Retinal pigment epithelial cell (primary cell): ENCODE data around the gene ATG5.
"Not testable (repeated sequence)": the region's sequence is repeated elsewhere in the genome, so short reads cannot be mapped to it uniquely, and the experiment has no call there.

Source experiments
- DNase-seq: peaks from one replicate; pipeline ENCODE4 v3.0.0-alpha.2; 2010; ENCODE audit warnings: low read depth
- H3K4me3 ChIP-seq: 2 replicates; pipeline ENCODE4 v1.5.1; 2011; ENCODE audit warnings: mild to moderate bottlenecking, low read length, control low read depth, moderate library complexity
- TF ChIP-seq, protein P1 (sequence below): conservative IDR thresholded peaks from 2 replicates; pipeline ENCODE4 v1.5.1; 2011; ENCODE audit warnings: low read depth, low read length, control low read depth, inconsistent platforms

Gene ATG5

DNA sequence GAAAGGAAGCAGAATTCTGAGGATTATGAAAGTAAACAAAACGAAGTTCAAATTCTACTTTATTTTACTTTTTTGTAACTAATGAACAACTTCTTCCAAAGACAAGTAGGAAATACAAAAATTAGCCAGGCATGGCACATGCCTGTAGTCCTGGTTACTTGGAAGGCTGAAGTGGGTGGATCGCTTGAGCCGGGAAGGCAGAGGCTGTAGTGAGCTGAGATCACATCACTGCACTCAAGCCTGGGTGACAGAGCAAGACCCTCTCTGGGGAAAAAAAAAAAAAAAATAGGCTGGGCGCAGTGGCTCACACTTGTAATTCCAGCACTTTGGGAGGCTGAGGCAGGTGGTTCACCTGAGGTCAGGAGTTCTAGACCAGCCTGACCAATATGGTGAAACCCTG lies 82.3 kb downstream of the ATG5 start:
- DNase-seq: no peak
- TF ChIP-seq, protein P1, sequence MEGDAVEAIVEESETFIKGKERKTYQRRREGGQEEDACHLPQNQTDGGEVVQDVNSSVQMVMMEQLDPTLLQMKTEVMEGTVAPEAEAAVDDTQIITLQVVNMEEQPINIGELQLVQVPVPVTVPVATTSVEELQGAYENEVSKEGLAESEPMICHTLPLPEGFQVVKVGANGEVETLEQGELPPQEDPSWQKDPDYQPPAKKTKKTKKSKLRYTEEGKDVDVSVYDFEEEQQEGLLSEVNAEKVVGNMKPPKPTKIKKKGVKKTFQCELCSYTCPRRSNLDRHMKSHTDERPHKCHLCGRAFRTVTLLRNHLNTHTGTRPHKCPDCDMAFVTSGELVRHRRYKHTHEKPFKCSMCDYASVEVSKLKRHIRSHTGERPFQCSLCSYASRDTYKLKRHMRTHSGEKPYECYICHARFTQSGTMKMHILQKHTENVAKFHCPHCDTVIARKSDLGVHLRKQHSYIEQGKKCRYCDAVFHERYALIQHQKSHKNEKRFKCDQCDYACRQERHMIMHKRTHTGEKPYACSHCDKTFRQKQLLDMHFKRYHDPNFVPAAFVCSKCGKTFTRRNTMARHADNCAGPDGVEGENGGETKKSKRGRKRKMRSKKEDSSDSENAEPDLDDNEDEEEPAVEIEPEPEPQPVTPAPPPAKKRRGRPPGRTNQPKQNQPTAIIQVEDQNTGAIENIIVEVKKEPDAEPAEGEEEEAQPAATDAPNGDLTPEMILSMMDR: no peak

DNA sequence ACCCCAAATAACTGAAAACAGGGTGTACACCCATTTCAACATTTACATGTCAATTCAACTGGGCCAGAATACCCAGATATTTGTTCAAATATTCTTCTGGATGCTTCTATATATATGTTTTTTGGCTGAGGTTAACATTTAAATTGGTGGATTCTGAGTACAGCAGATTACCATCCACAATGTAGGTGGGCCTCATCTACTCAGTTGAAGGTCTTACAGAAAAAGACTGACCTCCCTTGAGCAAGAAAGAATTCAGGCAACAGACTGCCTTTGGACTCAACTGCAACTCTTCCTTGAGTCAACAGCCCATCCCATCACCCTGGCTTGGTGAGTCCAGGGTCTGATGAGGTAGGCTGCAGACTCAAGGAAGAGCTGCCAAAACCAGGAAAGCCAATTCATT lies 84.1 kb downstream of the ATG5 start:
- no peak overlapping the region for H3K4me3 ChIP-seq
- DNase-seq: no peak
- TF ChIP-seq, protein P1: no peak

More for the DNA sequence above, 82.3 kb downstream of the ATG5 start:
- no peak overlapping the region for H3K4me3 ChIP-seq

DNA sequence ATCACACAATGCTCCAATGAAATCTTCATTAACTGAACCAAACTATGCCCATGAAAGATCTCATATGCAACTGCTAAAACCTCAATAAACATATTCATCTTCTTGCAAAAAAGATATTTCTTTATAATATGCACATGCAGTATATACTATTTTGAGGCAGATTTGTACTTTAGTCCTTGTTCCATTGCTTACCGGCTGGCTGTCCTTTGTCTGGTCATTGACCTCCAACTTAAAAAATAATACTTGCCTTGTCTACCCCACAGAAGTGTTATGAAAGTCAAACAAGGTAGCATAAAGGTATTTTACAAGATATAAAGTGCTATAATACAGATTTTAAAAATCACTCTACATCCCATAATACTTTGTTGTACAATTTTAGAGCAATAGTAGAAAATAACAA lies 88.3 kb downstream of the ATG5 start:
- H3K4me3 ChIP-seq: no peak overlapping the region
- no peak for DNase-seq
- TF ChIP-seq, protein P1: no peak

DNA sequence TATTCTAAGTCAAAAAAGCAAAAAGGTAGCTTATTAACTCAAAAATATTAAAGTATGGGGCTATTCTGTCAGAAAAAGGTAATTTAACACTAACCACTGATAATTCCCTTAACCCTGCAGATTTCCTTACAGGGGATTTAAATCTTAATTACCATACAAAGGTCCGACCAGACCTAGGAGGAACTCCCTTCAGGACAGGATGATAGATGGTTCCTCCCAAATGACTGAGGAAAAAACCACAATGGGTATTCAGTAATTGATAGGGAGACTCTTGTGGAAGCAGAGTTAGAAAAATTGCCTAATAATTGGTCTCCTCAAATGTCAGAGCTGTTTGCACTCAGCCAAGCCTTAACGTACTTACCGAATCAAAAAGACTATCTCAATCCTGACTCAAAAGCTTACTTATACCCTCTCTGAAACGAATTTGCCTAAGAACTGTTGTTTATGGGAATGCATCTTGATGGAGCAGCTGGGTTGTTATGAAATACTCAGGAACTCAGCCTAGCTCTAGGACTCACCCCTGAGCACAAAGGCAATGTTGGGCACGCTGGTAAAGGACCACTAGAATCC lies 95.6 kb downstream of the ATG5 start:
- not testable (repeated sequence) for H3K4me3 ChIP-seq, DNase-seq

DNA sequence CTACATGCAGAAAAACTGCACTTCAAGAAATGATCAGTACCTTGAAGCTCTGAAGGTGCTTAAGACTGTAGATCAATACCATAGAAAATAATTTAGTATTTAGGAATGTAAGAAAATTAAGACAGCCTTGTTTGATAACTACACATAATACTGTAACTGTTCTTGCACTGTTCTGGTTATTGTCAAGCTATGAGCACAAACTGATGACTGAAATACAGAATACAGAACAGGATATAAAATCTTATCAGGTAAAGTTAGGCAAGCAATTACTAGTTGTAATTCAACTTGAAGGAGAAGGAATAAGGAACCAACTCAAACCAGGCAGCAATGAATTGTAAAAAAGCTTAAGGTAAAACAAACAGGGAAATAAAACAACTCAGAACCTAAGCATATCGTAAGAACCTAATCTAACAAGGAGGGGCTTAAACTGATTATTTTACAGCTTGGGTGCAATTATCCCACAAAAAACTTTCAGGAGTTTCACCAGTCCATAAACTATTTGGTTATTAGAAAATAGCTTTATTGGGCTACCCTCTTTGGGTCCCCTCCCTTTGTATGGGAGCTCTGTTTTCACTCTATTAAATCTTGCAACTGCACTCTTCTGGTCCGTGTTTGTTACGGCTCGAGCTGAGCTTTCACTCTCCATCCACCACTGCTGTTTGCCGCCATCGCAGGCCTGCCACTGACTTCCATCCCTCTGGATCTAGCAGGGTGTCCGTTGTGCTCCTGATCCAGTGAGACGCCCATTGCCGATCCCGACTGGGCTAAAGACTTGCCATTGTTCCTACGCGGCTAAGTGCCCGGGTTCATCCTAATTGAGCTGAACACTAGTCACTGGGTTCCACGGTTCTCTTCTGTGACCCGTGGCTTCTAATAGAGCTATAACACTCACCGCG lies 97.7 kb downstream of the ATG5 start:
- DNase-seq: no peak
- TF ChIP-seq, protein P1: no peak
- no peak overlapping the region for H3K4me3 ChIP-seq

DNA sequence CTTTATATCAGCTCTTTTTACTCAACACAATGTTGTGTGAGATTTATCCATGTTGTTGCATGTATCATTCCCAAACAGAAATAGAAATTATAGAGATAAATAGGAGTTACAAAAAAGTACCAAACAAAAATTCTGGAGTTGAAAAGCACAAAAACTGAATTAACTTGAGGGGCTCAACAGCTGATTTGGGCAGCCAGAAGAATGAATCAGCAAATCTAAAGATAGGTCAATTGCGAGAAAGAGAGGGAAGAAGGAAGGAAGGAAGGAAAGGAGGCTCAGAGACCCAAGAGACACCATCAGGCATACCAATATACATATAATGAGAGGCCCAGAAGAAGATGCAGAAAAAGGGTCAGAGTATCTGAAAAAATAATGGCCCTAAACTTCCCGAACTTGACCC lies 98.9 kb downstream of the ATG5 start:
- TF ChIP-seq, protein P1: no peak
- DNase-seq: no peak

DNA sequence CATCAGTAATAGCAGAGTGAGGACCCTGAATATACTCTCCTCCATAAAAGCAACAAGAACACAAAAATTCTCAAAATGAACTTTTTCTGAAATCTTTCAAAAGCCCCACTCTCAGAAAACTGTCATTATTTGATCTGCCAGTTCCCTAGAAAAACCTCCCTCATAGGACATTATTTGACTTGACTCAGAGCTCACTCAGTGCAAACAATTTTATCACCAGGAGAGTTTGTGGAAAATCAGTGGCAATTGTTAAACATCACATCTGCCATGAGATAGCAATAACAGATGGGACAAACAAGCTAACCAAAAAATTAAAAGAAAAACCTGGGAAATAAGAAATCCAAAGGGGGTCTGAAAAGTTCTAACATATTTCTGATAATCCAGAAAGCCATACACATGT lies 100.0 kb downstream of the ATG5 start:
- TF ChIP-seq, protein P1: no peak
- no peak for DNase-seq
- no peak overlapping the region for H3K4me3 ChIP-seq

More for the DNA sequence above, 98.9 kb downstream of the ATG5 start:
- H3K4me3 ChIP-seq: no peak overlapping the region
